B cell (primary cell): ENCODE measurements around the gene PAX4. TPM values are rescaled to one million over a fixed set of nuclear protein-coding genes. Genes with fewer than 3 reads are reported as not detected.
A peak's percentile ranks its signal among the peaks of the same experiment; 100 is the strongest.

ENCODE experiments used
- ATAC-seq: fragments of 200-7000 bp; cut with Tn5 transposase; one replicate; pipeline ENCODE4 v1.10.0; 2021; ENCODE audit warnings: low read depth, mild to moderate bottlenecking, moderate number of reproducible peaks, moderate library complexity
- CTCF ChIA-PET: fragments of 350-600 bp; sonication (Branson Sonifier 250); formaldehyde crosslinking; loops from one replicate; lab custom pipeline; 2021; ENCODE audit warnings: antibody characterized with exemption, inconsistent platforms; lab: Charles Lee
- POLR2A ChIA-PET: fragments of 350-600 bp; sonication (Branson Sonifier 250); formaldehyde crosslinking; loops from one replicate; lab custom pipeline; 2021; ENCODE audit warnings: antibody characterized with exemption; lab: Charles Lee
- DNase-seq: peaks from one replicate; pipeline ENCODE4 v3.0.0; 2013
- H2AFZ ChIP-seq: 2 replicates; pipeline ENCODE4 v1.6.1; 2012; ENCODE audit warnings: mild to moderate bottlenecking, low read depth, low read length; ENCODE audit not compliant: insufficient read depth, poor library complexity, severe bottlenecking
- H3K27ac ChIP-seq, 2 donors: 1 replicate in 1 of 2; 2 replicates in 1 of 2; pipeline ENCODE4 v1.5.1; 2012 to 2013; ENCODE audit warnings: low read length in 2 of 2, mild to moderate bottlenecking in 2 of 2, moderate library complexity in 1 of 2
- H3K27me3 ChIP-seq, 4 experiments: fragments of 200-600 bp in 1 of 4; sonication (generic) in 1 of 4; replicated peaks in 1 of 4; 1 replicate in 2 of 4; 2 replicates in 2 of 4; pipeline versions ENCODE4 v1.6.1 to v1.7.0; 2013 to 2016; ENCODE audit warnings: low read length in 3 of 4, mild to moderate bottlenecking in 2 of 4, mixed read lengths in 1 of 4, moderate library complexity in 1 of 4; ENCODE audit not compliant: insufficient read depth in 4 of 4, control insufficient read depth in 3 of 4; ENCODE audit errors: control extremely low read depth in 1 of 4
- H3K36me3 ChIP-seq, 2 experiments: replicated peaks in 1 of 2; 1 replicate in 1 of 2; 2 replicates in 1 of 2; pipeline versions ENCODE4 v1.6.1 to v1.7.1; 2013; ENCODE audit warnings: low read length in 1 of 2; ENCODE audit not compliant: insufficient read depth in 2 of 2, control insufficient read depth in 1 of 2; ENCODE audit errors: control extremely low read depth in 1 of 2, extremely low read depth in 1 of 2
- H3K4me1 ChIP-seq, 2 donors: fragments of 200-600 bp in 1 of 2; sonication (generic) in 1 of 2; 1 replicate in 1 of 2; 2 replicates in 1 of 2; pipeline versions ENCODE4 v1.5.1 to v1.6.1; 2013 to 2017; ENCODE audit warnings: low read length in 2 of 2; ENCODE audit not compliant: control insufficient read depth in 2 of 2, insufficient read depth in 2 of 2
- H3K4me2 ChIP-seq: replicated peaks from 2 replicates; pipeline ENCODE3; 2012; ENCODE audit warnings: mild to moderate bottlenecking, low read depth, low read length; ENCODE audit not compliant: poor library complexity, severe bottlenecking
- H3K4me3 ChIP-seq, 5 experiments: fragments of 200-600 bp in 1 of 5; sonication (generic) in 1 of 5; 1 replicate in 3 of 5; 2 replicates in 2 of 5; pipeline versions ENCODE4 v1.5.1 to v1.7.0; 2011 to 2016; ENCODE audit warnings: low read length in 4 of 5, mild to moderate bottlenecking in 4 of 5, low read depth in 2 of 5, control low read depth in 1 of 5, moderate library complexity in 1 of 5; ENCODE audit not compliant: insufficient read depth in 1 of 5; ENCODE audit errors: control extremely low read depth in 1 of 5, extremely low read depth in 1 of 5
- H3K79me2 ChIP-seq: fragments of 200-600 bp; sonication (generic); one replicate; pipeline ENCODE4 v1.6.0; 2016; ENCODE audit warnings: low read length; ENCODE audit not compliant: control insufficient read depth, insufficient read depth
- H3K9ac ChIP-seq: fragments of 200-600 bp; sonication (generic); 2 replicates; pipeline ENCODE4 v1.6.1; 2017; ENCODE audit warnings: mild to moderate bottlenecking, low read length, moderate library complexity
- H3K9me3 ChIP-seq, 3 donors: one replicate each; pipeline versions ENCODE4 v1.6.1 to v1.7.1; 2013; ENCODE audit warnings: low read length in 2 of 3; ENCODE audit not compliant: control insufficient read depth in 2 of 3, insufficient read depth in 1 of 3; ENCODE audit errors: control extremely low read depth in 1 of 3
- H4K20me1 ChIP-seq: 2 replicates; pipeline ENCODE4 v1.6.0; 2012; ENCODE audit warnings: mild to moderate bottlenecking, low read length; ENCODE audit not compliant: insufficient read depth, control insufficient read depth, poor library complexity, severe bottlenecking
- H3K27ac Mint-ChIP-seq: one replicate; pipeline ENCODE4 v1.8.0; 2021; ENCODE audit warnings: mixed read lengths
- H3K27me3 Mint-ChIP-seq: one replicate; pipeline ENCODE4 v1.8.0; 2021; ENCODE audit warnings: mixed read lengths
- H3K4me1 Mint-ChIP-seq: one replicate; pipeline ENCODE4 v1.8.0; 2021; ENCODE audit warnings: mixed read lengths
- H3K4me3 Mint-ChIP-seq: one replicate; pipeline ENCODE4 v1.8.0; 2021; ENCODE audit warnings: mixed read lengths
- H3K9me3 Mint-ChIP-seq: one replicate; pipeline ENCODE4 v1.8.0; 2022; ENCODE audit warnings: mixed read lengths; ENCODE audit not compliant: insufficient read depth
- EZH2 ChIP-seq: IDR thresholded peaks from 2 replicates; pipeline ENCODE4 v1.6.1; 2012; ENCODE audit warnings: borderline replicate concordance, low read depth, mild to moderate bottlenecking, moderate library complexity, low read length; ENCODE audit not compliant: insufficient read depth, poor library complexity, severe bottlenecking
- WGBS: methylation state at CpG from one replicate; pipeline ENCODE4 v1.1.5; 2013; ENCODE audit warnings: missing lambda C conversion rate; ENCODE audit not compliant: insufficient coverage; 5-methylcytosine and 5-hydroxymethylcytosine counted together
- intact Hi-C: fragments of 100-400 bp; cut with micrococcal nuclease; formaldehyde crosslinking; loops from one replicate; pipeline ENCODE4 v1.10.0; 2022
- polyA plus RNA-seq: library from polyadenylated mRNA; depleted of rRNA; stranded (reverse); fragments of >200 nt; gene quantifications from 2 replicates; pipeline ENCODE4 v1.2.3, GENCODE V29; 2012
- total RNA-seq, 2 donors: library from RNA; stranded (reverse); fragments of 120-200 nt in 1 of 2; gene quantifications; 1 replicate in 1 of 2; 2 replicates in 1 of 2; pipeline versions ENCODE4 v1.2.3 to v1.2.4, GENCODE V29; 2013 to 2022
- TF ChIP-seq, protein P1 (sequence below): fragments of 200-600 bp; IDR thresholded peaks from one replicate; pipeline ENCODE4 v1.8.0; 2022; ENCODE audit warnings: antibody characterized with exemption, mild to moderate bottlenecking

PAX4 gene
- total and polyA plus RNA-seq, 2 donors (not counting 1 experiment from before 2014, with no cell fraction given): not detected

DNA sequence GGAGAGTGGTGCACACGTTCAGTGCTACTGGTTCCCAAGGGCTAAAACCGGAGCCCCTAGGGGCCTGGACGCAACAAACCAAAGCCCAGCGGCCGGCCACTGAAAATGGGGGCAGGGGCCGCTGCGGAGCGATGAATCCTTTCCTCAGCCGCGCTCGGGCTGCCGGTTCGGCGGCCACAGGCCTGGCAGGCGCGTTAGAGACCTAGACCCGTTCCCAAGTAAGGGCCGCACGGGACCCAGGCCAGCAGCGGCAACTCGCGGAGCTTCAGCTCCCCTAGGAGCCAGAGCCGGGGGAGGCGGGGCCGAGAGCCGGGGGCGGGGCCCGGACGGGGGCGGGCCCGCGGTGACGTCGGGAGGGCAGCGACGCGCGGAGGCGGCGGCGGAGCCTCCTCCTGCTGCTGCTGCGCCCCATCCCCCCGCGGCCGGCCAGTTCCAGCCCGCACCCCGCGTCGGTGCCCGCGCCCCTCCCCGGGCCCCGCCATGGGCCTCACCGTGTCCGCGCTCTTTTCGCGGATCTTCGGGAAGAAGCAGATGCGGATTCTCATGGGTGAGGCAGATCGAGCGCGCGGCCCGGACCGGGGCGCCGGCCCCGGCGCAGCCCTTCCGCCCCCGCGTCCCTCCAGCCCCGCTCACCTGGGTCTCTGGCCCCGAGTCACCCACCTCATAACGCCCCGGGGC is 29.8 kb downstream of the PAX4 start, which contains the start of gene ARF5:
TSS of gene ARF5 (plus strand) at position 393 of the 678 bp plus-strand sequence. CDS start at position 481, 88 bp downstream.
- ChIA-PET CTCF (interaction anchor here (1.0 kb wide), 1 partner anchor 120 kb away, joined by 5 read pairs; no protein-coding TSS in a partner anchor), POLR2A (no interaction called here)
- ATAC-seq: peak; percentile 83
- H3K79me2 ChIP-seq: peaks cover 35% of the 10 kb centered on the region
- H3K27me3 ChIP-seq: no peaks in the 10 kb centered on the region
- H2AFZ ChIP-seq: peak within 1 kb of the TSS; percentile 81
- H3K4me3 ChIP-seq: peak within 1 kb of the TSS; percentile 59 to 95 (median 87)
- H3K9me3 Mint-ChIP-seq: no peaks in the 10 kb centered on the region
- peaks cover 49% of the 10 kb centered on the region for H3K4me1 Mint-ChIP-seq
- peak within 1 kb of the TSS; percentile 95 for H3K27ac Mint-ChIP-seq
- no peaks in the 10 kb centered on the region for H3K27me3 Mint-ChIP-seq
- peak within 1 kb of the TSS; percentile 66 to 80 for H3K27ac ChIP-seq
- under 1% methylated on average over 77 of the region's 77 CpGs for WGBS
- intact Hi-C loops: loop anchor here (2.0 to 5.0 kb wide), 2 partner anchors 521 to 1149 kb away; partner anchors contain the start of gene CALU
- H3K9me3 ChIP-seq: peaks cover 0 to 2% (median 0%) of the 10 kb centered on the region in 3 donors
- H3K9ac ChIP-seq: peak within 1 kb of the TSS; percentile 88
- H4K20me1 ChIP-seq: peaks cover 8% of the 10 kb centered on the region
- DNase-seq: peak; percentile 90
- peak within 1 kb of the TSS; percentile 98 for H3K4me3 Mint-ChIP-seq
- peaks cover 0 to 15% of the 10 kb centered on the region in 2 experiments for H3K36me3 ChIP-seq
- peak within 1 kb of the TSS; percentile 79 for H3K4me2 ChIP-seq
- TF ChIP-seq, protein P1, sequence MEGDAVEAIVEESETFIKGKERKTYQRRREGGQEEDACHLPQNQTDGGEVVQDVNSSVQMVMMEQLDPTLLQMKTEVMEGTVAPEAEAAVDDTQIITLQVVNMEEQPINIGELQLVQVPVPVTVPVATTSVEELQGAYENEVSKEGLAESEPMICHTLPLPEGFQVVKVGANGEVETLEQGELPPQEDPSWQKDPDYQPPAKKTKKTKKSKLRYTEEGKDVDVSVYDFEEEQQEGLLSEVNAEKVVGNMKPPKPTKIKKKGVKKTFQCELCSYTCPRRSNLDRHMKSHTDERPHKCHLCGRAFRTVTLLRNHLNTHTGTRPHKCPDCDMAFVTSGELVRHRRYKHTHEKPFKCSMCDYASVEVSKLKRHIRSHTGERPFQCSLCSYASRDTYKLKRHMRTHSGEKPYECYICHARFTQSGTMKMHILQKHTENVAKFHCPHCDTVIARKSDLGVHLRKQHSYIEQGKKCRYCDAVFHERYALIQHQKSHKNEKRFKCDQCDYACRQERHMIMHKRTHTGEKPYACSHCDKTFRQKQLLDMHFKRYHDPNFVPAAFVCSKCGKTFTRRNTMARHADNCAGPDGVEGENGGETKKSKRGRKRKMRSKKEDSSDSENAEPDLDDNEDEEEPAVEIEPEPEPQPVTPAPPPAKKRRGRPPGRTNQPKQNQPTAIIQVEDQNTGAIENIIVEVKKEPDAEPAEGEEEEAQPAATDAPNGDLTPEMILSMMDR: no peak
- no peak for TF ChIP-seq EZH2
- H3K4me1 ChIP-seq: peaks cover 39 to 44% of the 10 kb centered on the region in 2 donors

DNA sequence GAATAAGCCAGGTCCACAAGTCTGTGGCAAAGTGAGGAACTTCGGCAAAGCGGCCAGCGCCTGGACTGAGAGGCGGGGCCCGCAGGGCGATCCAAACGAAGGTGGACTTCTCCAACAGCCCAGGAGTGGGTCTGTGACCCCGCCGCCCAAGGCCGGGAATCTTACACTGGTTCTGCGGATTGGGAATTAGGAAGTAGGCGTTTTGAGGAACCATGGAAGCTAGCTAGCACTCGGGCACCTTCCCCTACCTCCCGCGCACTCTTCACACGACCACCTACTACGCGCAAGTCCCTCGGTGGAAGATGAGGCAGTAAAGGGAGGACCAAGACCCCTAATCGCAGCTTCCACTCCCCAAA is 30.3 kb downstream of the PAX4 start:
- peak overlapping the region; percentile 59 to 95 (median 87) for H3K4me3 ChIP-seq
- peaks cover 13% of the 10 kb centered on the region for H4K20me1 ChIP-seq
- ChIA-PET CTCF (no interaction called here), POLR2A (no interaction called here)
- no peak for ATAC-seq
- H3K79me2 ChIP-seq: peaks cover 40% of the 10 kb centered on the region
- H3K27ac ChIP-seq: peak overlapping the region; percentile 65 to 66
- intact Hi-C loops: loop anchor here (2.0 to 5.0 kb wide), 2 partner anchors 521 to 1150 kb away; partner anchors contain the start of gene CALU
- peaks cover 0 to 17% of the 10 kb centered on the region in 2 experiments for H3K36me3 ChIP-seq
- Mint-ChIP-seq H3K4me3 (peak overlapping the region; percentile 89), H3K4me1 (peaks cover 54% of the 10 kb centered on the region), H3K9me3 (no peaks in the 10 kb centered on the region), H3K27ac (peak overlapping the region; percentile 17), H3K27me3 (no peaks in the 10 kb centered on the region)
- peak overlapping the region; percentile 79 for H3K4me2 ChIP-seq
- H2AFZ ChIP-seq: peak overlapping the region; percentile 81
- no peaks in the 10 kb centered on the region for H3K27me3 ChIP-seq
- H3K4me1 ChIP-seq: peaks cover 39 to 44% of the 10 kb centered on the region in 2 donors
- H3K9ac ChIP-seq: peak overlapping the region; percentile 88
- TF ChIP-seq, protein P1: no peak
- TF ChIP-seq EZH2: no peak
- no peak for DNase-seq
- 71% methylated on average over 10 of the region's 20 CpGs for WGBS
- peaks cover 0 to 2% (median 0%) of the 10 kb centered on the region in 3 donors for H3K9me3 ChIP-seq
